HL-60 (cell line): Measurements from ENCODE around the gene CCDC106.

ENCODE experiments used
- DNase-seq, 2 experiments: peaks; one replicate each; pipeline ENCODE4 v3.0.0-alpha.2; 2010 to 2020; ENCODE audit warnings: low read depth in 1 of 2, low spot score in 1 of 2
- H3K27ac ChIP-seq: fragments of 250-450 bp; sonication (Bioruptor Pico); replicated peaks from 2 replicates; pipeline ENCODE4 v1.5.1; 2020; ENCODE audit warnings: mild to moderate bottlenecking, moderate library complexity
- H3K27me3 ChIP-seq: fragments of 250-450 bp; sonication (Bioruptor Pico); 2 replicates; pipeline ENCODE4 v1.5.1; 2021; ENCODE audit warnings: mild to moderate bottlenecking, moderate library complexity; ENCODE audit not compliant: insufficient read depth, poor library complexity, severe bottlenecking
- H3K4me3 ChIP-seq: replicated peaks from 2 replicates; pipeline ENCODE4 v1.5.1; 2011; ENCODE audit warnings: mild to moderate bottlenecking, control low read depth, low read length; ENCODE audit not compliant: insufficient read depth
- CTCF ChIP-seq: IDR thresholded peaks from one replicate; pipeline ENCODE4 v1.5.1; 2011; ENCODE audit warnings: low read length, control low read depth, inconsistent platforms; ENCODE audit not compliant: insufficient read depth
- GABPA ChIP-seq: IDR thresholded peaks from 2 replicates; pipeline ENCODE4 v1.6.1; 2012; ENCODE audit warnings: low read depth
- POLR2AphosphoS5 ChIP-seq: IDR thresholded peaks from 2 replicates; pipeline ENCODE4 v1.6.1; 2012; ENCODE audit warnings: low read depth
- SPI1 ChIP-seq: IDR thresholded peaks from 2 replicates; pipeline ENCODE4 v1.6.1; 2012; ENCODE audit warnings: low read depth, mild to moderate bottlenecking, borderline replicate concordance
- TF ChIP-seq, protein P1 (sequence below): IDR thresholded peaks from 2 replicates; pipeline ENCODE4 v1.6.1; 2012; ENCODE audit warnings: low read depth; ENCODE audit not compliant: insufficient replicate concordance

Gene CCDC106

DNA sequence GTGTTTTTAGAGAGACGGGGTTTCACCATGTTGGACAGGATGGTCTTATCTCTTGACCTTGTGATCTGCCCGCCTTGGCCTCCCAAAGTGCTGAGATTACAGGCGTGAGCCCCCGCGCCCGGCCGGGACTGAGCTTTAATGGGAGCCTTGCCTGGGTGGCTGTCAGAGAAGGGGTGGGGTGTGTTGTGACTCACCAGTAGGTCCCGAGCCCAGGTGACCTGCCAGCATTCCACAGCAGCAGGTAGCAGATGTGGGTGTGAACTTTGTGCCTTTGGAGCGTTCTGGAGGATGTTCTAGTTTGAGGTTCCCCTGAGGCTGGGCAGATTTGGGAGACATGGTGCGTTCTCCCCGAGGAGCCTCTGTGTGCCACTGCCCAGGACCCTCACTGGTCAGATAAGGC lies 19.9 kb downstream of the CCDC106 start:
- DNase-seq, result no peak
- H3K27ac ChIP-seq, result no peak overlapping the region
- TF ChIP-seq, protein P1, sequence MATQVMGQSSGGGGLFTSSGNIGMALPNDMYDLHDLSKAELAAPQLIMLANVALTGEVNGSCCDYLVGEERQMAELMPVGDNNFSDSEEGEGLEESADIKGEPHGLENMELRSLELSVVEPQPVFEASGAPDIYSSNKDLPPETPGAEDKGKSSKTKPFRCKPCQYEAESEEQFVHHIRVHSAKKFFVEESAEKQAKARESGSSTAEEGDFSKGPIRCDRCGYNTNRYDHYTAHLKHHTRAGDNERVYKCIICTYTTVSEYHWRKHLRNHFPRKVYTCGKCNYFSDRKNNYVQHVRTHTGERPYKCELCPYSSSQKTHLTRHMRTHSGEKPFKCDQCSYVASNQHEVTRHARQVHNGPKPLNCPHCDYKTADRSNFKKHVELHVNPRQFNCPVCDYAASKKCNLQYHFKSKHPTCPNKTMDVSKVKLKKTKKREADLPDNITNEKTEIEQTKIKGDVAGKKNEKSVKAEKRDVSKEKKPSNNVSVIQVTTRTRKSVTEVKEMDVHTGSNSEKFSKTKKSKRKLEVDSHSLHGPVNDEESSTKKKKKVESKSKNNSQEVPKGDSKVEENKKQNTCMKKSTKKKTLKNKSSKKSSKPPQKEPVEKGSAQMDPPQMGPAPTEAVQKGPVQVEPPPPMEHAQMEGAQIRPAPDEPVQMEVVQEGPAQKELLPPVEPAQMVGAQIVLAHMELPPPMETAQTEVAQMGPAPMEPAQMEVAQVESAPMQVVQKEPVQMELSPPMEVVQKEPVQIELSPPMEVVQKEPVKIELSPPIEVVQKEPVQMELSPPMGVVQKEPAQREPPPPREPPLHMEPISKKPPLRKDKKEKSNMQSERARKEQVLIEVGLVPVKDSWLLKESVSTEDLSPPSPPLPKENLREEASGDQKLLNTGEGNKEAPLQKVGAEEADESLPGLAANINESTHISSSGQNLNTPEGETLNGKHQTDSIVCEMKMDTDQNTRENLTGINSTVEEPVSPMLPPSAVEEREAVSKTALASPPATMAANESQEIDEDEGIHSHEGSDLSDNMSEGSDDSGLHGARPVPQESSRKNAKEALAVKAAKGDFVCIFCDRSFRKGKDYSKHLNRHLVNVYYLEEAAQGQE, result no peak
- TF ChIP-seq POLR2AphosphoS5, result no peak
- TF ChIP-seq SPI1, result no peak
- no peak for TF ChIP-seq CTCF
- TF ChIP-seq GABPA, result no peak
- no peak overlapping the region for H3K4me3 ChIP-seq
- H3K27me3 ChIP-seq, result no peaks in the 10 kb centered on the region

DNA sequence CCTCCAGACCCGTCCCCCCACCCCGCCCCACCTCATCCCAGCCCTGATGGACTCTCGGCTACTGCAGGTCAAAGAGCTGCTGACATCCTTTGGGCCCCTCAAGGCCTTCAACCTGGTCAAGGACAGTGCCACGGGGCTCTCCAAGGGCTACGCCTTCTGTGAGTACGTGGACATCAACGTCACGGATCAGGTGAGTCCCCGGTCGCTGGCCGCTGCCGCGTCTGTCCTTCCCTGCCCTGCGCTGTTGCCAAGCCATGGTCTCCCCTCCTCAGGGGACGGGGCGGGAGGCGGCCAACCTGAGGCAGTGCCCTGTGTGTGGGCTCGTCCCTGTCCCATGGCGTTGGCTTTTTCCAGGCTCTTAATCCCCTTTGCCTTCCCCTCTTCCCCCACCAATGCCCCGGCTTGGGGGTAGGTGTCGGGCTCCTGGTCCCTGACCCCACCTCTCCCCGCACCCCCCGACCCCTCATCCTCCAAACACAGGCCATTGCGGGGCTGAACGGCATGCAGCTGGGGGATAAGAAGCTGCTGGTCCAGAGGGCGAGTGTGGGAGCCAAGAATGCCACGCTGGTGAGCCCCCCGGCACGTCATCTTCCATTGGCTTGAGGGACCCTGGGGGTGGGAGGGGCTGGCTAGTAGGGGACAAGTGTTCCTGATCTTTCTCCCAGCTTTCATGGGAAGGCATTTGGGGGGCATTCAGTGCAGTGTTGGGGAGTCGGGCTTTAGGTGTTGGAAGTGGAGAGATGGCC lies 20.8 kb downstream of the CCDC106 start:
- no peak overlapping the region for H3K27ac ChIP-seq
- H3K4me3 ChIP-seq, result no peak overlapping the region
- no peaks in the 10 kb centered on the region for H3K27me3 ChIP-seq
- DNase-seq, result no peak
- TF ChIP-seq, protein P1, result no peak
- TF ChIP-seq SPI1 (no peak), POLR2AphosphoS5 (no peak), GABPA (no peak), CTCF (no peak)

DNA sequence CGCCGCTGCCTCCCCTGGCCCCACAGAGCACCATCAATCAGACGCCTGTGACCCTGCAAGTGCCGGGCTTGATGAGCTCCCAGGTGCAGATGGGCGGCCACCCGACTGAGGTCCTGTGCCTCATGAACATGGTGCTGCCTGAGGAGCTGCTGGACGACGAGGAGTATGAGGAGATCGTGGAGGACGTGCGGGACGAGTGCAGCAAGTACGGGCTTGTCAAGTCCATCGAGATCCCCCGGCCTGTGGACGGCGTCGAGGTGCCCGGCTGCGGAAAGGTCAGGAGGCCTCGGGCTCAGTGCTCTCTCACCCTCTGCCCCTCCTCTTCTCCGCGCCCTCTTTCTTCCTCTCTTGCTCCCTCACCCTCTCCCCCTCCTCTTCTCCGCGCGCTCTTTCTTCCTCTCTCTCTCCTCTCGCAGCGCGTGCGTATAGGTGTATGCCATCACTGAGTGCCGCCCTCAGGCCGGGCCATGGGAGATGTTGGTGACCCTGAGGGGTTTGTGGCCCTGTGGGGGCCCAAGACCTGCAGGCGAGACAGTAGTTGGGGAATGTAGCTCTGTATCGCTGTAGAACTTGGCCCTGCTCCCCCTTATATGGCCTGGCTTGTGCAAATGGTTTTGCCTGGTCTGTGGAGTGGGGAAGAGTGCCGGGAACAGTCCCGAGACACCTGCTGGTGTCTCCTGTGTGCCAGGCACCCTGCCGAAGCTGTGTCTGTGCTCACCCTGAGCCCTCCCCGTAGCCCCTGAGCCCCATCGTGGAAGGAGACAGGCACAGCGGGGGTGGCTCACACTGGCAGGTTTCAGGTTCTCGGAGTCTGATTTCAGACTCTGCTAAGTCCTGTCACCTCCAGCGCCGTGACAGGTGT lies 21.6 kb downstream of the CCDC106 start:
- Histone ChIP-seq H3K27me3 (no peaks in the 10 kb centered on the region), H3K27ac (no peak overlapping the region), H3K4me3 (no peak overlapping the region)
- DNase-seq, result no peak
- no peak for TF ChIP-seq GABPA

GRCh38 chr19:55670280-55671053 lies 22.5 kb downstream of the CCDC106 start:
- H3K27ac ChIP-seq, result no peak overlapping the region
- peak in 1 of 2 experiments; percentile 84 for DNase-seq
- H3K4me3 ChIP-seq, result no peak overlapping the region
- H3K27me3 ChIP-seq, result no peaks in the 10 kb centered on the region
- TF ChIP-seq SPI1, result no peak
